Aorta (tissue), 5 donors: ENCODE data around the gene ABCA8. TPM values are rescaled to one million over a fixed set of nuclear protein-coding genes. Genes with fewer than 3 reads are reported as not detected.

Experiments
- ATAC-seq: fragments of 200-7000 bp; cut with Tn5 transposase; one replicate; pipeline ENCODE4 v1.9.1; 2022; ENCODE audit warnings: moderate library complexity; ENCODE audit not compliant: low FRiP score
- DNase-seq, 2 donors: peaks; one replicate each; pipeline ENCODE4 v3.0.0-alpha.2; 2020
- H3K27ac ChIP-seq, 2 donors: one replicate each; pipeline ENCODE4 v1.5.1; 2013; ENCODE audit warnings: low read length in 2 of 2, mild to moderate bottlenecking in 2 of 2, moderate library complexity in 2 of 2, control low read depth in 1 of 2, inconsistent platforms in 1 of 2, low read depth in 1 of 2
- H3K27me3 ChIP-seq, 2 donors: one replicate each; pipeline ENCODE4 v1.6.1; 2013; ENCODE audit warnings: control low read depth in 1 of 2, low read length in 1 of 2, mild to moderate bottlenecking in 1 of 2, moderate library complexity in 1 of 2; ENCODE audit not compliant: insufficient read depth in 2 of 2, control insufficient read depth in 1 of 2
- H3K36me3 ChIP-seq, 2 donors: one replicate each; pipeline ENCODE4 v1.6.1; 2013; ENCODE audit warnings: control low read depth in 1 of 2, low read length in 1 of 2, mild to moderate bottlenecking in 1 of 2; ENCODE audit not compliant: insufficient read depth in 2 of 2, control insufficient read depth in 1 of 2
- H3K4me1 ChIP-seq, 2 donors: one replicate each; pipeline ENCODE4 v1.6.1; 2013; ENCODE audit warnings: low read length in 2 of 2, control low read depth in 1 of 2, mild to moderate bottlenecking in 1 of 2, moderate library complexity in 1 of 2; ENCODE audit not compliant: insufficient read depth in 2 of 2, control insufficient read depth in 1 of 2
- H3K4me3 ChIP-seq, 2 donors: one replicate each; pipeline ENCODE4 v1.5.1; 2013; ENCODE audit warnings: low read length in 2 of 2, control low read depth in 1 of 2, mild to moderate bottlenecking in 1 of 2
- H3K9me3 ChIP-seq: one replicate; pipeline ENCODE4 v1.6.1; 2013; ENCODE audit warnings: mild to moderate bottlenecking, low read length; ENCODE audit not compliant: control insufficient read depth
- WGBS, 2 donors: extraction: QIAGEN DNeasy Blood & Tissue Kit; methylation state at CpG; one replicate each; pipeline ENCODE4 v1.1.7; 2013; 5-methylcytosine and 5-hydroxymethylcytosine counted together
- intact Hi-C, 2 donors: fragments of 100-400 bp; cut with DNase I; formaldehyde crosslinking; loops; one replicate each; pipeline versions ENCODE4 v1.14.2 to v1.15.0; 2022
- polyA plus RNA-seq, 2 donors: library from polyadenylated mRNA; stranded (reverse); fragments of 200-250 nt; gene quantifications; one replicate each; pipeline ENCODE4 v1.2.3, GENCODE V29; 2013
- total RNA-seq, 2 donors: library from RNA; stranded (reverse); fragmentation: NEBNext Ultra II Directional; extraction: Animal tissue kit (Norgen Biotek cat#: 25700); gene quantifications; one replicate each; pipeline ENCODE4 v1.2.1, GENCODE V29; 2021
- donor health status: healthy with polysubstance abuse.
- donor health status: Bipolar disorder and iron deficiency.
- donor health status: DM: no; HTN: no; CAD: no.
- donor health status: DM: no; HTN: no; CAD: no.
- donor health status: DM: yes; HTN: yes; CAD: no.

Gene ABCA8
- total and polyA plus RNA-seq, 4 donors, result 0.88 to 292 (median 58.5) TPM

- Histone ChIP-seq H3K27ac (no peak overlapping the region), H3K9me3 (no peaks in the 10 kb centered on the region), H3K4me3 (no peak overlapping the region), H3K36me3 (no peaks in the 10 kb centered on the region), H3K27me3 (no peaks in the 10 kb centered on the region), H3K4me1 (no peaks in the 10 kb centered on the region)
- no peak for ATAC-seq
- WGBS, 2 donors, result 96 to 100% methylated on average over 1 of the region's 1 CpG
- DNase-seq, result no peak
- intact Hi-C loops, result no loop called here
Measured at GRCh38 chr17:68851890-68852289, 103.3 kb downstream of the ABCA8 start.

GRCh38 chr17:68850749-68851510 lies 104.3 kb downstream of the ABCA8 start:
- no peaks in the 10 kb centered on the region for H3K4me1 ChIP-seq
- H3K9me3 ChIP-seq, result no peaks in the 10 kb centered on the region
- H3K36me3 ChIP-seq, result no peaks in the 10 kb centered on the region
- 37 to 48% methylated on average over 2 of the region's 2 CpGs for WGBS, 2 donors
- intact Hi-C loops, result no loop called here
- no peak overlapping the region for H3K4me3 ChIP-seq
- H3K27me3 ChIP-seq, result no peaks in the 10 kb centered on the region
- ATAC-seq (no peak), DNase-seq (no peak)
- no peak overlapping the region for H3K27ac ChIP-seq

GRCh38 chr17:68849673-68850610 lies 105.2 kb downstream of the ABCA8 start:
- Histone ChIP-seq H3K27ac (no peak overlapping the region), H3K4me3 (no peak overlapping the region), H3K36me3 (no peaks in the 10 kb centered on the region), H3K27me3 (no peaks in the 10 kb centered on the region), H3K4me1 (no peaks in the 10 kb centered on the region), H3K9me3 (no peaks in the 10 kb centered on the region)
- DNase-seq (no peak), ATAC-seq (no peak)
- intact Hi-C loops, result no loop called here
- 66 to 79% methylated on average over 7 of the region's 7 CpGs for WGBS, 2 donors

- DNase-seq (no peak), ATAC-seq (no peak)
- intact Hi-C loops, result no loop called here
- WGBS, 2 donors, result 50 to 62% methylated on average over 1 of the region's 1 CpG
- Histone ChIP-seq H3K27me3 (no peaks in the 10 kb centered on the region), H3K27ac (no peak overlapping the region), H3K4me1 (no peaks in the 10 kb centered on the region), H3K4me3 (no peak overlapping the region), H3K36me3 (no peaks in the 10 kb centered on the region), H3K9me3 (no peaks in the 10 kb centered on the region)
Measured at GRCh38 chr17:68847711-68848110, 107.5 kb downstream of the ABCA8 start.

GRCh38 chr17:68843522-68843921 lies 111.7 kb downstream of the ABCA8 start:
- Histone ChIP-seq H3K9me3 (no peaks in the 10 kb centered on the region), H3K27ac (no peak overlapping the region), H3K4me3 (no peak overlapping the region), H3K36me3 (no peaks in the 10 kb centered on the region), H3K27me3 (no peaks in the 10 kb centered on the region), H3K4me1 (no peaks in the 10 kb centered on the region)
- ATAC-seq, result no peak
- no peak for DNase-seq
- intact Hi-C loops, result no loop called here
- WGBS, 2 donors, result 31 to 44% methylated on average over 3 of the region's 3 CpGs

GRCh38 chr17:68840073-68840472 lies 115.1 kb downstream of the ABCA8 start:
- Histone ChIP-seq H3K9me3 (no peaks in the 10 kb centered on the region), H3K4me3 (no peak overlapping the region), H3K4me1 (no peaks in the 10 kb centered on the region), H3K27ac (no peak overlapping the region), H3K27me3 (no peaks in the 10 kb centered on the region), H3K36me3 (no peaks in the 10 kb centered on the region)
- intact Hi-C loops, result no loop called here
- ATAC-seq, result no peak
- peak in 1 of 2 donors; percentile 45 for DNase-seq
- 53 to 55% methylated on average over 4 of the region's 4 CpGs for WGBS, 2 donors

- ATAC-seq (no peak), DNase-seq (no peak)
- WGBS, 2 donors, result 16 to 33% methylated on average over 2 of the region's 2 CpGs
- no peaks in the 10 kb centered on the region for H3K36me3 ChIP-seq
- H3K4me3 ChIP-seq, result no peak overlapping the region
- H3K4me1 ChIP-seq, result no peaks in the 10 kb centered on the region
- no peaks in the 10 kb centered on the region for H3K27me3 ChIP-seq
- intact Hi-C loops, result no loop called here
- H3K27ac ChIP-seq, result no peak overlapping the region
- no peaks in the 10 kb centered on the region for H3K9me3 ChIP-seq
Measured at GRCh38 chr17:68835071-68835470, 120.1 kb downstream of the ABCA8 start.

- H3K27ac ChIP-seq, result no peak overlapping the region
- intact Hi-C loops, result no loop called here
- no peaks in the 10 kb centered on the region for H3K27me3 ChIP-seq
- 85 to 94% methylated on average over 2 of the region's 2 CpGs for WGBS, 2 donors
- no peak for ATAC-seq
- H3K36me3 ChIP-seq, result no peaks in the 10 kb centered on the region
- no peak for DNase-seq
- H3K4me1 ChIP-seq, result no peaks in the 10 kb centered on the region
- H3K4me3 ChIP-seq, result no peak overlapping the region
- H3K9me3 ChIP-seq, result no peaks in the 10 kb centered on the region
Measured at GRCh38 chr17:68834328-68834836, 120.8 kb downstream of the ABCA8 start.
